Ishikawa (cell line): Measurements from ENCODE around the gene GCNA.

Experiments used
- CEBPB ChIP-seq: IDR thresholded peaks from 2 replicates; pipeline ENCODE4 v1.6.1; 2012
- EGR1 ChIP-seq: IDR thresholded peaks from 2 replicates; pipeline ENCODE4 v1.6.1; 2012
- EP300 ChIP-seq: IDR thresholded peaks from 2 replicates; pipeline ENCODE4 v1.6.1; 2012; ENCODE audit warnings: borderline replicate concordance
- FOXM1 ChIP-seq: IDR thresholded peaks from 2 replicates; pipeline ENCODE4 v1.6.1; 2012; ENCODE audit warnings: low read depth, borderline replicate concordance
- MAX ChIP-seq: IDR thresholded peaks from 2 replicates; pipeline ENCODE4 v1.6.1; 2012
- RAD21 ChIP-seq: IDR thresholded peaks from 2 replicates; pipeline ENCODE4 v1.6.1; 2012; ENCODE audit warnings: low read depth
- REST ChIP-seq: IDR thresholded peaks from 2 replicates; pipeline ENCODE4 v1.6.1; 2012; ENCODE audit warnings: low read depth, mild to moderate bottlenecking
- TAF1 ChIP-seq: IDR thresholded peaks from 2 replicates; pipeline ENCODE4 v1.6.1; 2012; ENCODE audit warnings: low read depth, mild to moderate bottlenecking
- TEAD4 ChIP-seq: IDR thresholded peaks from 2 replicates; pipeline ENCODE4 v1.6.1; 2012
- YY1 ChIP-seq: IDR thresholded peaks from 2 replicates; pipeline ENCODE4 v1.6.1; 2012; ENCODE audit warnings: low read depth

GRCh38 chrX:71545364-71545763, 32.9 kb upstream of the GCNA start:
- TF ChIP-seq REST: no peak
- no peak for TF ChIP-seq MAX
- TF ChIP-seq YY1: no peak
- no peak for TF ChIP-seq EP300
- no peak for TF ChIP-seq TAF1
- TF ChIP-seq EGR1: no peak
- TF ChIP-seq TEAD4: no peak
- no peak for TF ChIP-seq RAD21
- TF ChIP-seq CEBPB: no peak
- no peak for TF ChIP-seq FOXM1
